Measurements from ENCODE around the gene NPAS2. TPM values are rescaled to one million over a fixed set of nuclear protein-coding genes. Genes with fewer than 3 reads are reported as not detected.

The NPAS2 gene
- polyA plus RNA-seq, 3 donors = 12.8 to 15.3 (median 15.0) TPM

DNA sequence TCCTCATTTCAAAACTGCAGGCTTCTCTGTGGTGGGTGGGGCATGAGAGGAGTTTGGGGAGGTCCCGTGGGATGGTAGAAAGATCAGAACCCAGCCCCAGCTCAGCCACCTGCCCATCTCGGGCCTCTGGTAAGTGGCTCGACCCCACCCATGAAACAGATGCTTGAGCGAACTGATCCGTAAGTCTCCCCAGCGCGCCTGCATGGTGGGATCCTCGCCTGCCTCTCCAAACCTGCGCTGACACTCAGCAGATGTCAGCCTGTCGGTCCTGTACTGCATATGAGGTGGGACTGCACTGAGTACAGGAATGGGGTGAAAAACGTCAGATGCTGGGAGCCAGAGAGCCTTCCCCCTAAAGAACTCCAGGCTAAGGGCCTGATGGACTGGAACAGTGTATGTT is 166.2 kb downstream of the NPAS2 start:
- no peak overlapping the region for H3K27ac ChIP-seq (ENCODE audit: low read depth, low read length)
- WGBS, 3 donors = 91 to 93% (median 92%) methylated on average over 11 of the region's 11 CpGs

- H3K27ac ChIP-seq (ENCODE audit: low read depth, low read length) = no peak overlapping the region
- WGBS, 3 donors = 83 to 92% (median 90%) methylated on average over 3 of the region's 3 CpGs
Measured at GRCh38 chr2:100987536-100987935, 167.6 kb downstream of the NPAS2 start.

- H3K27ac ChIP-seq (ENCODE audit: low read depth, low read length) = no peak overlapping the region
- 86 to 92% (median 89%) methylated on average over 4 of the region's 4 CpGs for WGBS, 3 donors
Measured at GRCh38 chr2:100987974-100988373, 168.0 kb downstream of the NPAS2 start.

GRCh38 chr2:100988630-100989417 is 168.9 kb downstream of the NPAS2 start:
- WGBS, 3 donors = 78 to 85% (median 85%) methylated on average over 7 to 8 of the region's 8 CpGs
- H3K27ac ChIP-seq (ENCODE audit: low read depth, low read length) = no peak overlapping the region

DNA sequence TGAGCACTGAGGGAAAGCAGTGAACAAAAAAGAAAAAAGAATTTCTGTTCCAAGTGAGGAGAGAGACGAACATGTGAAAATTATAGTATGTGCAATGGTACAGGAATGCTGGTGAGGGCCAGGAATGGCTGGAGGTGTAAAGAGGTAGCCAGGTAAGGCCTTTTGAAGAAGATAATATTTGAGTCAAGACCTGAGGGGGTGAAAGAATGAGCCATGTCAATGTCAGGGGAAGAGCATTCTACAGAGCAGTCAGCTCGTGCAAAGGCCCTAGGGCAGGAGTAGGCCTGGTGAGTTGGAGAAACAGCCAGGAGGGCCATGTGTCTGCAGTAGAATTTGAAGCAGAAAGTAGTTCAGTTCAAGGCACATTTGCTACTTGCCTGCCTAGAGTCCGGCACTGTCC is 169.7 kb downstream of the NPAS2 start:
- 91 to 94% (median 93%) methylated on average over 3 of the region's 3 CpGs for WGBS, 3 donors
- H3K27ac ChIP-seq (ENCODE audit: low read depth, low read length) = no peak overlapping the region

DNA sequence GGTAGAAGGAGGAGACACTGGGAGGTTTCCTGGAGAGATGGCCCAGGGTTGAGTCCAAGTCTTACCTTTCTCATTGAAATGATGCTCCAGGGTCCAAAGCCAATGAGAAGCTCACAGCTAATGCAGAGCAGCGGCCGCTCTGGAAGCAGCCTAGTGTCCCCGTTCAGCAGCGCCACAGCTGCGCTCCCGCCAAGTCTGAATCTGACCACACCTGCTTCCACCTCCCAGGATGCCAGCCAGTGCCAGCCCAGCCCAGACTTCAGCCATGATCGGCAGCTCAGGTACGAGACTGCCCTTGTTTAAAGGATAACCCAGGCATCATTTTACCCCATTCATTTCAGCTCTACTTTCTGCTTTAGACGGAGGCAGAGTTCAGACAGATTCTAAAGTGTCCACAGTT is 170.2 kb downstream of the NPAS2 start:
- 92 to 98% (median 95%) methylated on average over 9 of the region's 9 CpGs for WGBS, 3 donors
- H3K27ac ChIP-seq (ENCODE audit: low read depth, low read length) = no peak overlapping the region

- no peak overlapping the region for H3K27ac ChIP-seq (ENCODE audit: low read depth, low read length)
- 83 to 88% (median 85%) methylated on average over 24 of the region's 24 CpGs for WGBS, 3 donors
Measured at GRCh38 chr2:100990650-100991403, 170.9 kb downstream of the NPAS2 start.

DNA sequence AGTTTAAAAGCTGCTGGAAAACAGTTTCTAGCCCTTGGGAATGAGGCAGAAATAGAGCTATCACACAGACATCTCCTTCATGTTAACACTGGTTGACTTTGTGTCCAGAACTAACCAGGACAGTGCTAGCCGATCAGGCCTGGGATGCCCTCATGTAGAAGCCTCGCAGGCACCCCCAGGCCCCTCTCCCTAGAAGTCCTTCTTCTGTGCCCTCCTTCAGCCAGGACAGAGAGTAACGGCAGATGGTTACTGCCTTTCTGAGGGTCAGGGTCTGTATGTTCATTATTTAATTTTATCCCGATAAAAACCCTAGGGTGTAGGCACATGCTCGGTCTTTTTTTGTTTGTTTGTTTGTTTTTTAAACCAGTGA is 171.4 kb downstream of the NPAS2 start:
- no peak overlapping the region for H3K27ac ChIP-seq (ENCODE audit: low read depth, low read length)
- 89 to 93% (median 93%) methylated on average over 5 of the region's 5 CpGs for WGBS, 3 donors

- 72 to 77% (median 72%) methylated on average over 6 of the region's 6 CpGs for WGBS, 3 donors
Measured at GRCh38 chr2:100992262-100992661, 172.3 kb downstream of the NPAS2 start.

GRCh38 chr2:100993294-100993693 is 173.4 kb downstream of the NPAS2 start:
- WGBS, 3 donors = 93 to 97% (median 94%) methylated on average over 17 of the region's 17 CpGs
- no peak overlapping the region for H3K27ac ChIP-seq (ENCODE audit: low read depth, low read length)

More at GRCh38 chr2:100992262-100992661, 172.3 kb downstream of the NPAS2 start:
- H3K27ac ChIP-seq (ENCODE audit: low read depth, low read length) = no peak overlapping the region

GRCh38 chr2:100995309-100996075 is 175.6 kb downstream of the NPAS2 start:
- WGBS, 3 donors = 88 to 94% (median 93%) methylated on average over 28 of the region's 28 CpGs
- H3K27ac ChIP-seq (ENCODE audit: low read depth, low read length) = no peak overlapping the region

DNA sequence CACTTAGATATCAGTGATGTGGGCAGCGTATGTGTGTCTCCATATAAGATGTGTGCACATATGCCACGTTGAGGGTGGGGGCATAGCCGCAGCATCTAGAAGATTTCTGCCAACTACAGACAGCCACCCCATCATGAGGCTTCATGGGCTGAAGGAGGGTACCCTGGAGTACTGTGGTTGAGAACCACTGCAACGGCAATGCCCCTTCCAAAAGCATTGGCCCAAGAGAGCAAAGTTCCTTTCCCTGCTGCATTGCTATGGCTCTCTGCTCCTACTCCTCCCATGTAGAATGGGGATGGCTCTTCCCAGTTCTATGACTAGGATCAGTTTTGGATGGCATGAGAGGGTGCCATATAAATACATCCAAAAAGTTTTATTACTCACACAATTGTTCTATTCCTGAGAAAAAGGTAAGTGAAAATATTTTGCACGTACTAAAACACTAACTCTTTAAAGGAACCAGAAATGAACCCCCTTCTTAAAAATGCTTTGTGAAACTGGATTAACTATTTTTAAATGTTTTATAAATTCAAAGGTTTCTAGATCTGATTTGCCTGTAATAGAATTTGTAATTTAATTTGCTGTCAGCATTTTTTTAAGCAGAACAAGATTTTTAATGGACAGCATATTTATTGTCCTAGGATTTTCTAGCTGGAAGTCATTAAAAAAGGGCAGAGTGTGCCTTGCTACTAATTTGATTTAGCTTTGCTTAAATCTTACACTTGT is 177.7 kb downstream of the NPAS2 start:
- WGBS, 3 donors = 88 to 94% (median 92%) methylated on average over 5 of the region's 5 CpGs
- H3K27ac ChIP-seq (ENCODE audit: low read depth, low read length) = no peak overlapping the region

GRCh38 chr2:100998235-100998573 is 178.3 kb downstream of the NPAS2 start:
- no peak overlapping the region for H3K27ac ChIP-seq (ENCODE audit: low read depth, low read length)
- WGBS, 3 donors = 77 to 82% (median 81%) methylated on average over 6 of the region's 6 CpGs

DNA sequence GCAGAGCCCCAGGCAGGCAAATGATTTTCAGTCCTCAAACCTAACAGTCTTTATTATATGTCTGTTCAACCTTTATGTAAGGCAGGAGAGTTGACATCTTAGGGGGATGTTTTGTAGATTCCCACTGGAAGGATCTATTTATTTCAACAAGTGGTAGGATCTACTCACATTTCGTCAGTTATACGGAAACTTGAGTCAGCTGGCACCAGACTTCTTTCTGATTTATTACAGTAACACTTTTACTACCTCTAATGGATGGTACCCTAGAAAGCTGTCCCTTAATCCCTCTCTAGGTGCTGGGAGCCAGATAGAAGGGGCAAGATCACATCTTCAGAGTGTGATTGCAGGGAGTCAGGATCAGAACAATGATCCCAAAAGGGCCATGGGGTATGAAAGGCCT is 180.1 kb downstream of the NPAS2 start:
- WGBS, 3 donors = 83 to 94% (median 84%) methylated on average over 2 of the region's 2 CpGs
- no peak overlapping the region for H3K27ac ChIP-seq (ENCODE audit: low read depth, low read length)

DNA sequence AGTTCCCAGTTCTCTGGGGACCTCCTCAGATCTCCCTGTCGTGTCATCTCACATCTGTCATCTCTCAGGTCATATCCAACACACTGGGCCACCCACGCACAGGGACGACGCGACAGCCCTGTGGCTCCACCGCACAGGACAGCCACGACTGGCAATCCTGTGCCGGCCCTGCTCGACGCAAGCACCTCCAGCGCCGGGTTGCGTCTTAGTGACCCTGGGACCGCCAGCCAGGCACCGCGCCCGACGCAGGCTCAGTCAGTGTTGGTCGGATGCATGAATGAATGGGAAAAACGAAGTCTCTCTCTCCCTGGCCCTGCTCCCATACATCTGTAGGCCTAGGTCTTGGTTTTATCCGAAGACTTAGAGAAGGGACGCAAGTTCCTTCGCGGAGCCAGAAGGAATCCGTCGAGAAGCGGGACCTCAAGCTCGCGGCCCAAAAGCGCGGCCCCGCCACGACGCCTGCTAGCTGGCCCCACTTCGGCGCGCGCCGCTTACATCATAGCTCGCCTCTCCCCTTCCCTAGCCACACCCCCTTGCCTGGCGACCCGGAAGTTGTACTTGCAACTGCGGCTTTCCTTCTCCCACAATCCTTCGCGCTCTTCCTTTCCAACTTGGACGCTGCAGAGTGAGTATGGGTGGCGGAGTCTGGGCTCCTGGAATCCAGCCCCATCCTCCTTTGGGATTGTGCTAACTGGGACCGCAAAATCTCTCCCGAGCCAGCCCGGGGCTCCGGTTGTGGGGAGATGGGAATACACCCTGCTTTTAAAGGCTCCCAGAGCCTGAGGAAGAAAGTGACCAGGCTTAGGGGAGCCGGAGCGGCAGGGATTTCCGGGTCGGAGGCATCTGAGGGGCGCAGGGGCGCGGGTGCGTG is 182.0 kb downstream of the NPAS2 start, which contains the start of gene RPL31:
RPL31 (plus strand) TSS at position 599 of the 871 bp plus-strand sequence. CDS start 413 bp downstream, outside the sequence.
- H3K27ac ChIP-seq (ENCODE audit: low read depth, low read length) = peak within 1 kb of the TSS; percentile 85
- WGBS, 3 donors = 3 to 5% (median 5%) methylated on average over 59 of the region's 59 CpGs

GRCh38 chr2:101002562-101003277 is 182.8 kb downstream of the NPAS2 start:
- WGBS, 3 donors = 1% methylated on average over 26 of the region's 26 CpGs
- H3K27ac ChIP-seq (ENCODE audit: low read depth, low read length) = peak overlapping the region; percentile 85

- 23 to 43% (median 37%) methylated on average over 12 of the region's 12 CpGs for WGBS, 3 donors
- no peak overlapping the region for H3K27ac ChIP-seq (ENCODE audit: low read depth, low read length)
Measured at GRCh38 chr2:101003278-101003775, 183.4 kb downstream of the NPAS2 start.

Measured in adipose tissue (tissue), 3 donors.